Measurements from ENCODE around the gene CERS6. TPM values are rescaled to one million over a fixed set of nuclear protein-coding genes. Genes with fewer than 3 reads are reported as not detected.
A peak's percentile ranks its signal among the peaks of the same experiment; 100 is the strongest.

Gene CERS6
- total and polyA plus RNA-seq, 4 donors, result 4.2 to 20.4 (median 10.1) TPM

GRCh38 chr2:168515502-168515901, 59.4 kb downstream of the CERS6 start:
- peak in 1 of 2 donors; percentile 42 for TF ChIP-seq JUND (IDR thresholded peaks at IDR 0.05)
- TF ChIP-seq ATF3 (IDR thresholded peaks at IDR 0.05), result no peak
- TF ChIP-seq RAD21 (IDR thresholded peaks at IDR 0.05), result peak in 1 of 2 donors; percentile 8
- TF ChIP-seq REST (IDR thresholded peaks at IDR 0.05), result no peak
- no peak for TF ChIP-seq FOXA2 (IDR thresholded peaks at IDR 0.05)
- no peak for TF ChIP-seq FOXA1 (IDR thresholded peaks at IDR 0.05)
- TF ChIP-seq CTCF (IDR thresholded peaks at IDR 0.05; ENCODE audit: low read depth, low read length, missing input control), result no peak
- no peak overlapping the region for H3K4me3 ChIP-seq (ENCODE audit: low read depth in 1 of 3, low read length in 3 of 3)
- H3K27ac ChIP-seq (ENCODE audit: low read depth in 1 of 2, low read length in 2 of 2), result no peak overlapping the region
- H3K9me3 ChIP-seq (ENCODE audit: control insufficient read depth in 4 of 4, low read length in 3 of 4), result no peaks in the 10 kb centered on the region
- H3K27me3 ChIP-seq (ENCODE audit: control insufficient read depth in 4 of 4, insufficient read depth in 4 of 4, low read length in 3 of 4), result no peaks in the 10 kb centered on the region
- 78% methylated on average over 2 of the region's 2 CpGs for WGBS
- no peaks in the 10 kb centered on the region for H3K36me3 ChIP-seq (ENCODE audit: control insufficient read depth in 4 of 4, insufficient read depth in 3 of 4, low read depth in 1 of 4, low read length in 3 of 4)
- no peak for DNase-seq (ENCODE audit: low spot score)
- no peaks in the 10 kb centered on the region for H3K4me1 ChIP-seq (ENCODE audit: control insufficient read depth in 4 of 4, insufficient read depth in 4 of 4, low read length in 3 of 4)
- H3K9ac ChIP-seq (ENCODE audit: low read depth in 1 of 2, low read length in 2 of 2), result no peak overlapping the region

GRCh38 chr2:168517816-168518215, 61.7 kb downstream of the CERS6 start:
- no peak for DNase-seq (ENCODE audit: low spot score)
- WGBS, result 90% methylated on average over 7 of the region's 7 CpGs
- H3K27me3 ChIP-seq (ENCODE audit: control insufficient read depth in 4 of 4, insufficient read depth in 4 of 4, low read length in 3 of 4), result no peaks in the 10 kb centered on the region

More at GRCh38 chr2:168517816-168518215, 61.7 kb downstream of the CERS6 start:
- TF ChIP-seq HNF4A (conservative IDR thresholded peaks at IDR 0.05) (no peak), YY1 (IDR thresholded peaks at IDR 0.05) (no peak), ATF3 (IDR thresholded peaks at IDR 0.05) (no peak), HNF4G (IDR thresholded peaks at IDR 0.05) (no peak), NR2F2 (IDR thresholded peaks at IDR 0.05) (no peak), SP1 (IDR thresholded peaks at IDR 0.05) (no peak), ZBTB33 (IDR thresholded peaks at IDR 0.05) (no peak), RAD21 (IDR thresholded peaks at IDR 0.05) (no peak), EGR1 (IDR thresholded peaks at IDR 0.05; ENCODE audit: low read depth in 2 of 2) (no peak), REST (IDR thresholded peaks at IDR 0.05) (no peak), FOXA2 (IDR thresholded peaks at IDR 0.05) (no peak), GABPA (IDR thresholded peaks at IDR 0.05 in 1 of 2, conservative IDR thresholded peaks at IDR 0.05 in 1 of 2) (no peak), FOXA1 (IDR thresholded peaks at IDR 0.05) (no peak), MAX (IDR thresholded peaks at IDR 0.05) (no peak), CTCF (IDR thresholded peaks at IDR 0.05; ENCODE audit: low read depth, low read length, missing input control) (no peak)
- H3K4me3 ChIP-seq (ENCODE audit: low read depth in 1 of 3, low read length in 3 of 3), result no peak overlapping the region
- no peaks in the 10 kb centered on the region for H3K4me1 ChIP-seq (ENCODE audit: control insufficient read depth in 4 of 4, insufficient read depth in 4 of 4, low read length in 3 of 4)
- no peak overlapping the region for H3K27ac ChIP-seq (ENCODE audit: low read depth in 1 of 2, low read length in 2 of 2)
- no peaks in the 10 kb centered on the region for H3K9me3 ChIP-seq (ENCODE audit: control insufficient read depth in 4 of 4, low read length in 3 of 4)
- H3K9ac ChIP-seq (ENCODE audit: low read depth in 1 of 2, low read length in 2 of 2), result no peak overlapping the region
- no peaks in the 10 kb centered on the region for H3K36me3 ChIP-seq (ENCODE audit: control insufficient read depth in 4 of 4, insufficient read depth in 3 of 4, low read depth in 1 of 4, low read length in 3 of 4)

Data from liver (tissue), 9 donors.